ENCODE data around the gene NPL.

The NPL gene

GRCh38 chr1:182839209-182840066, 49.9 kb downstream of the NPL start, which contains the start of gene DHX9:
DHX9 (plus strand) TSS chr1:182839347; CDS start chr1:182842567, 3,220 bp downstream.
- Histone ChIP-seq H3K36me3 (peaks cover 0 to 11% (median 8%) of the 10 kb centered on the region in 3 donors), H3K27ac (peak within 1 kb of the TSS; percentile 84 to 88), H3K27me3 (no peaks in the 10 kb centered on the region), H3K9me3 (no peaks in the 10 kb centered on the region), H3K4me3 (peak within 1 kb of the TSS; percentile 85 to 87), H3K4me1 (peaks cover 0 to 48% (median 28%) of the 10 kb centered on the region in 4 donors)
- intact Hi-C loops (cut with DNase I; ENCODE audit: low total_unique reads) = no loop called here
- DNase-seq = peak; percentile 90 to 94
- no peak for TF ChIP-seq CTCF (IDR thresholded peaks at IDR 0.05)

DNA sequence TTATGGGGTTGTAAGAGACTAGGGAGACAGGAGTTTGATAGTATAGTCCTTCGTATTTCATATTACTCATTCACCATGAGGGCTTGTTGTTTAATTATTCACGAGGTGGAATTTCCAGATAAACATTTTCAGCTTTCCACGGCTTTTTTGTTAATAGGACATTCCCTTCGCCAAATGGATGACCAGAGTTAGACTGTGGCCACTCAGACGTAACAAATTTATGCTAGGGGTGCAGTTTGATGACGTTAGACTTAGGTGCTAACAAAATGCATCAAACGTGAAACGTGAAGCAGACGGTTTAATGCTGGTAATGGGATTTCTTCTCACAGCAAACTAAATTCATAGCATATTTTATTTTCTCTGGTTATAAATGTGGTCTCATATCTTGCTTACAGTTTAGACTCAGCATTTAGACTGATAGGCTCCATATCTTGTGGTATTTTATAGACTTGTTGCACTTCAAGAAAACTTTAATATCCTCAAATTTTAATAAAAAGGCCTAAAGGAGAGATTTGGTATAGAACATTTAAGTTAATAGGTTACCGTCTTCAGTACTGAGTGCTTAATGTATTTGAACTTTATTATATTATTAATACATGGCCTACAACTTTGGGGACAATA, 51.9 kb downstream of the NPL start:
- H3K27ac ChIP-seq = peak overlapping the region in 1 of 2 donors; percentile 84
- no peaks in the 10 kb centered on the region for H3K9me3 ChIP-seq
- H3K36me3 ChIP-seq = peaks cover 0 to 30% (median 26%) of the 10 kb centered on the region in 3 donors
- no peak for DNase-seq
- peak overlapping the region; percentile 3 to 85 for H3K4me3 ChIP-seq
- no peaks in the 10 kb centered on the region for H3K27me3 ChIP-seq
- peaks cover 0 to 52% (median 29%) of the 10 kb centered on the region in 4 donors for H3K4me1 ChIP-seq
- intact Hi-C loops (cut with DNase I; ENCODE audit: low total_unique reads) = no loop called here
- no peak for TF ChIP-seq CTCF (IDR thresholded peaks at IDR 0.05)

GRCh38 chr1:182842265-182842664, 52.7 kb downstream of the NPL start:
- TF ChIP-seq CTCF (IDR thresholded peaks at IDR 0.05) = no peak
- intact Hi-C loops (cut with DNase I; ENCODE audit: low total_unique reads) = no loop called here
- no peak overlapping the region for H3K4me3 ChIP-seq
- peaks cover 0 to 52% (median 29%) of the 10 kb centered on the region in 4 donors for H3K4me1 ChIP-seq
- no peaks in the 10 kb centered on the region for H3K27me3 ChIP-seq
- H3K36me3 ChIP-seq = peaks cover 0 to 33% (median 30%) of the 10 kb centered on the region in 3 donors
- H3K27ac ChIP-seq = no peak overlapping the region
- DNase-seq = no peak
- no peaks in the 10 kb centered on the region for H3K9me3 ChIP-seq

DNA sequence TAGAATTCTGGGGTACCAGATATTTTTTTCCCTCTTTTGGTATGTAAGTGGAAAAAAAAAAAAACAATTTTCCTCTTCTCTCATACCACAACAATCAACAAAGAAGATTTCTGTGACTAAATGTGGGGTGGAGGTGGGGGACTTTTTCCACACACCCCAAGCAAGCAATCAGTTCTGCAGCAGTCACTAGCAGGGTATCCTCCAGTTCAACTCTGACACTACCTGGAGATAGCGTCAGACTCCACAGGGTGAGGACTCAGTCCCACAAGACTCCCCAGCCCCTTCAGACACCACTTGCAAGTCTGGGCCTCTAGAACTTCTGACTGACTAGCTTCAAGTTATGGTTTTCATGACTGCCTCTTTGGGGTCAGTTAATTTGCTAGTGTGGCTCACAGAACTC, 55.8 kb downstream of the NPL start:
- H3K27ac ChIP-seq = no peak overlapping the region
- DNase-seq = no peak
- peaks cover 24 to 60% (median 55%) of the 10 kb centered on the region in 3 donors for H3K36me3 ChIP-seq
- intact Hi-C loops (cut with DNase I; ENCODE audit: low total_unique reads) = no loop called here
- no peak for TF ChIP-seq CTCF (IDR thresholded peaks at IDR 0.05)
- peaks cover 0 to 44% (median 26%) of the 10 kb centered on the region in 4 donors for H3K4me1 ChIP-seq
- no peak overlapping the region for H3K4me3 ChIP-seq
- no peaks in the 10 kb centered on the region for H3K27me3 ChIP-seq
- no peaks in the 10 kb centered on the region for H3K9me3 ChIP-seq

- peaks cover 26 to 64% (median 56%) of the 10 kb centered on the region in 3 donors for H3K36me3 ChIP-seq
- no peaks in the 10 kb centered on the region for H3K9me3 ChIP-seq
- no peak overlapping the region for H3K4me3 ChIP-seq
- TF ChIP-seq CTCF (IDR thresholded peaks at IDR 0.05) = no peak
- DNase-seq = no peak
- intact Hi-C loops (cut with DNase I; ENCODE audit: low total_unique reads) = no loop called here
- H3K27ac ChIP-seq = no peak overlapping the region
- no peaks in the 10 kb centered on the region for H3K27me3 ChIP-seq
- H3K4me1 ChIP-seq = peaks cover 0 to 39% (median 22%) of the 10 kb centered on the region in 4 donors
Observed at GRCh38 chr1:182845894-182846293, 56.3 kb downstream of the NPL start.

Data from tibial artery (tissue), 4 donors.